ENCODE results near the gene MUC20.
"Not testable (repeated sequence)": the region's sequence is repeated elsewhere in the genome, so short reads cannot be mapped to it uniquely, and the experiment has no call there.

MUC20 gene

DNA sequence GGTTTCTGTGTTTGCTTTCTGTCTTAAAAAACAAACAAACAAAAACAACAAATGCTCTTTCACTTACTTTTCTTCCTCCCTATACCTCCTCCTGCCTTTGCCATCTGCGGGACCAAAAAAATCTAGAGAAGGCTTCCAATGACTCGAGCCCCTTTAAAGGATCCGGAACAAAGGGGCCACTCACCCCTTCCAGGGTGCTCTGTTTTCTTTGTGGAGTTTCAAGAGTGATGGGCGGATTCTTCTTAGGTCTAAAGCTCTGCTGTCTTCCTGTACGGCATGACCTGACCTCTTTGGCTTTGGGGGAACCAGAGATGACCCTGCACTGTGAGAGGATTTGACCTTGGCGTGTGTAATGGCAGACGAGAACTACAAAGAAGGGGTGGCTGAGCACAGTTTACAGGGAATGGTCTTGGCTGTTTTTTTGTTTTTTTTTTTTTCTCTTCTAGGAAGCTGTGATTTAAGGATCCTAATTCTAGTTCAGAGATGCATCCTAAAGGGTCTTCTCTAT lies 2.2 kb upstream of the MUC20 start:
- Histone ChIP-seq H3K9me3 (ENCODE audit: control insufficient read depth, low read length) (no peaks in the 10 kb centered on the region), H3K27me3 (replicated peaks; ENCODE audit: control insufficient read depth, insufficient read depth, low read length, poor library complexity, severe bottlenecking) (no peaks in the 10 kb centered on the region), H3K4me1 (ENCODE audit: control insufficient read depth, insufficient read depth, low read length, poor library complexity, severe bottlenecking) (no peaks in the 10 kb centered on the region), H3K4me3 (ENCODE audit: insufficient read depth, low read depth, low read length, poor library complexity, severe bottlenecking) (no peak overlapping the region), H3K36me3 (ENCODE audit: control insufficient read depth, insufficient read depth, low read length) (peaks cover 3% of the 10 kb centered on the region), H3K27ac (ENCODE audit: insufficient read depth, low read length, poor library complexity, severe bottlenecking) (no peak overlapping the region)
- no peak for DNase-seq

DNA sequence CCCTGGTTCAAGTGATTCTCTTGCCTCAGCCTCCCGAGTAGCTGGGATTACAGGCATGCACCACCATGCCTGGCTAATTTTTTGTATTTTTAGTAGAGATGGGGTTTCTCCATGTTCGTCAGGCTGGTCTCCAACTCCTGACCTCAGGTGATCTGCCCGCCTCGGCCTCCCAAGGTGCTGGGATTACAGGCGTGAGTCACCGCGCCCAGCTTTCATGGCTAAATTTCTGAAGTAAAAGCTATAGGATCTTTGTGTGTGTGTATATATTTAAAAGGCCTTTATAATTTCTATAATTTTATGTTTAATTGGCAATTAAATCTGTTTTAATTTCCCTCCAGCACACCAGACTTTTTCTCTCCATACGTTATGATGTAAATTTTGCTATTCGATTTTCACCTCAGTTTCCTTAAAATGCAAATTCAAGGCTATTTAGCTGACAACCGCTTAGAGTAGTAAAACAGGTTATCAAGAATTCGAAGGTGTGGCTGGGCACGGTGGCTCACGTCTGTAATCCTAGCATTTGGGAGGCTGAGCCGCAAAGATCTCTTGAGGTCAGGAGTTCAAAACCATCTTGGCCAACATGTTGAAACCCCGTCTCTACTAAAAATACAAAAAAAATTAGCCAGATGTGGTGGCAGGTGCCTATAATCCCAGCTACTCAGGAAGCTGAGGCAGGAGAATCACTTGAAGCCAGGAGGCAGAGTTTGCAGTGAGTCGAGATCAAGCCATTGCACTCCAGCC lies 1.1 kb upstream of the MUC20 start:
- H3K27ac ChIP-seq (ENCODE audit: insufficient read depth, low read length, poor library complexity, severe bottlenecking); DNase-seq; H3K9me3 ChIP-seq (ENCODE audit: control insufficient read depth, low read length); H3K36me3 ChIP-seq (ENCODE audit: control insufficient read depth, insufficient read depth, low read length); H3K4me3 ChIP-seq (ENCODE audit: insufficient read depth, low read depth, low read length, poor library complexity, severe bottlenecking); H3K27me3 ChIP-seq (replicated peaks; ENCODE audit: control insufficient read depth, insufficient read depth, low read length, poor library complexity, severe bottlenecking); H3K4me1 ChIP-seq (ENCODE audit: control insufficient read depth, insufficient read depth, low read length, poor library complexity, severe bottlenecking): not testable (repeated sequence)

DNA sequence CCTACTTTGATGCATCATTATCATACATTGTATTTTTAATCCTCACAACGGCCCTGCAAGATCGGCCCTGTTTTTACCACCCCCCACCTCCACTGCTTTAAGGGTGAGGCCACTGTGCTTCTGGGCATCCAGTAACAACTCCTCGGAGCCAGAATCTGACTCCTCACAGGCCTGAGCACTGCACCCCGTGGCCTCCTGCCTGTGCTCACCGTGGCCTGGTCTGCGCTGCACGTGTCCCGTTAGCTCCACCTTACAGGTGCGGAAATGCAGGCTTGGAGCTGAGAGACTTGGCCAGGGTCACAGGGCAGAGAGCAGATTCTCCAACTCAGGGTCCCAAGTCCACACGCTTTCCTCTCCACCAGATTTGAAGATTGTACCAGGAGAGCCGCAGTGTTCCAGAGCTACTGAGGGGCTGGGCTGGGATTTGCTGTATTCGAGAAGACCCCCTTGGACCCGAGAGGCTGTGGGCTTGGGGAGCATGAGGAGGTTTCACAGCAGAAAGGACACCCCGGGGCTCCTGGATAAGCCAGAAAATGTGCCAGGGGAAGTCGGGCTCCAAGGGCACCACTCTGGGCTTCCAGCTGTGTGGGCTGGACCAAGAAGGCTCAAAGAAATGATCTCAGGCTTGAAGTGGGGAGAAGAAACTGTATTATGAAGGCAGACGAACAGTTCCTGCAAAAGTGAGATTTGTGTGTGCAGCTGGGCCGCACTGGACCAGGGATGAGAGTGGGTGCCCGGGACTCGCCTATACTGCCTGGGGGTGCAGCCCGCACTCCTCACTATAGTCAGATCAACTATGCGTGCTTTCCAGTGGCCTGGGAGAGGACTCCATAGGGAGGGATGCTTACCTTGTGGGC lies 1.6 kb downstream of the MUC20 start:
- not testable (repeated sequence) for H3K4me1 ChIP-seq (ENCODE audit: control insufficient read depth, insufficient read depth, low read length, poor library complexity, severe bottlenecking); H3K27ac ChIP-seq (ENCODE audit: insufficient read depth, low read length, poor library complexity, severe bottlenecking); DNase-seq

DNA sequence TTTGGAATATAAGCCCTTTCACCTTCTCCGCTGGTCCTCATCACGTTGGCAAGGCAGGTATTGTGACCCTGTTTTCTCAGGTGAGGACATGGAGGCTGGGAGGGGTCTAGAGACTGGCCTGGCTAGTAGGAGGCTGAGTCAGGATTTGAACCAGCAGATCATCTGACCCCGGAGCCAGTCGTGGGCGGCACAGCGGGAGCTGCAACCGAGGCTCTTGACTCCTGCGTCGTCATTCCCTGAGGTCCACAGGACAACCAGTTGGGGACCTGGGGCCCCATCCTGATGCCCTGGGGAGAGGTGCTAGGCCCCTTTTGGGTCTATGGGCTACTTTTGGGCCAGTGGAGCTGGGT lies 2.2 kb downstream of the MUC20 start:
- H3K36me3 ChIP-seq (ENCODE audit: control insufficient read depth, insufficient read depth, low read length); H3K9me3 ChIP-seq (ENCODE audit: control insufficient read depth, low read length); H3K27ac ChIP-seq (ENCODE audit: insufficient read depth, low read length, poor library complexity, severe bottlenecking); H3K27me3 ChIP-seq (replicated peaks; ENCODE audit: control insufficient read depth, insufficient read depth, low read length, poor library complexity, severe bottlenecking); H3K4me3 ChIP-seq (ENCODE audit: insufficient read depth, low read depth, low read length, poor library complexity, severe bottlenecking); H3K4me1 ChIP-seq (ENCODE audit: control insufficient read depth, insufficient read depth, low read length, poor library complexity, severe bottlenecking); DNase-seq: not testable (repeated sequence)

More for the DNA sequence above, 1.6 kb downstream of the MUC20 start:
- H3K9me3 ChIP-seq (ENCODE audit: control insufficient read depth, low read length); H3K4me3 ChIP-seq (ENCODE audit: insufficient read depth, low read depth, low read length, poor library complexity, severe bottlenecking); H3K36me3 ChIP-seq (ENCODE audit: control insufficient read depth, insufficient read depth, low read length); H3K27me3 ChIP-seq (replicated peaks; ENCODE audit: control insufficient read depth, insufficient read depth, low read length, poor library complexity, severe bottlenecking): not testable (repeated sequence)

DNA sequence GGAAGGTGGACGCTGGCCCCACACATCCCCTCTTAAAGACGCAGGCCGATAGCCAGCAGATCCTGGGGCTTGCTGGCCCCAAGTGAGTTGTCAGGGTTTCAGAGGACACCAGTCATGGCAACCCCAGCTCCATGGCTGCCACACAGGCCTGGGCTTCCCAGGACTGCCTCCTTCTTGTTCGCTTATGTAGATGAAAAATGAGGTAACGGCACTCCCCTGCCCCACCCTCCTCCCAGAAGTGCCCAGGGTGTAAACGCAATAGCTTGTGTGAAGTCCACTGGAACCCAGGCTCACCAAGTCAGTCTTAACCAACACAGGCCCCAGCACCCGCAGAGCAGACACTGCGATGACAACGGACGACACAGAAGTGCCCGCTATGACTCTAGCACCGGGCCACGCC lies 3.6 kb downstream of the MUC20 start:
- DNase-seq; H3K36me3 ChIP-seq (ENCODE audit: control insufficient read depth, insufficient read depth, low read length); H3K9me3 ChIP-seq (ENCODE audit: control insufficient read depth, low read length); H3K27ac ChIP-seq (ENCODE audit: insufficient read depth, low read length, poor library complexity, severe bottlenecking); H3K27me3 ChIP-seq (replicated peaks; ENCODE audit: control insufficient read depth, insufficient read depth, low read length, poor library complexity, severe bottlenecking); H3K4me1 ChIP-seq (ENCODE audit: control insufficient read depth, insufficient read depth, low read length, poor library complexity, severe bottlenecking); H3K4me3 ChIP-seq (ENCODE audit: insufficient read depth, low read depth, low read length, poor library complexity, severe bottlenecking): not testable (repeated sequence)

DNA sequence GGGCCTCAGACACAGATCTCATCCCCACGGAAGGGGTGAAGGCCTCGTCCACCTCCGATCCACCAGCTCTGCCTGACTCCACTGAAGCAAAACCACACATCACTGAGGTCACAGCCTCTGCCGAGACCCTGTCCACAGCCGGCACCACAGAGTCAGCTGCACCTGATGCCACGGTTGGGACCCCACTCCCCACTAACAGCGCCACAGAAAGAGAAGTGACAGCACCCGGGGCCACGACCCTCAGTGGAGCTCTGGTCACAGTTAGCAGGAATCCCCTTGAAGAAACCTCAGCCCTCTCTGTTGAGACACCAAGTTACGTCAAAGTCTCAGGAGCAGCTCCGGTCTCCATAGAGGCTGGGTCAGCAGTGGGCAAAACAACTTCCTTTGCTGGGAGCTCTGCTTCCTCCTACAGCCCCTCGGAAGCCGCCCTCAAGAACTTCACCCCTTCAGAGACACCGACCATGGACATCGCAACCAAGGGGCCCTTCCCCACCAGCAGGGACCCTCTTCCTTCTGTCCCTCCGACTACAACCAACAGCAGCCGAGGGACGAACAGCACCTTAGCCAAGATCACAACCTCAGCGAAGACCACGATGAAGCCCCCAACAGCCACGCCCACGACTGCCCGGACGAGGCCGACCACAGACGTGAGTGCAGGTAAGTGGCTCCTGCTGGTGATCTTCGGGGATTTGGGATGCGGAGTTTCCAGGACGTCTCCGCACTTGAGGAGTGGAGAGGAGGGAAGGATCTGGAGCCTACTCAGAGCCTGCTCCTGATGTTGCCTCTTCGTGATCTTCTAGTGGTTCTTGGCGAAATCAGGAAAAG lies 5.3 kb downstream of the MUC20 start:
- H3K27ac ChIP-seq (ENCODE audit: insufficient read depth, low read length, poor library complexity, severe bottlenecking); H3K36me3 ChIP-seq (ENCODE audit: control insufficient read depth, insufficient read depth, low read length); H3K27me3 ChIP-seq (replicated peaks; ENCODE audit: control insufficient read depth, insufficient read depth, low read length, poor library complexity, severe bottlenecking); DNase-seq; H3K4me1 ChIP-seq (ENCODE audit: control insufficient read depth, insufficient read depth, low read length, poor library complexity, severe bottlenecking); H3K9me3 ChIP-seq (ENCODE audit: control insufficient read depth, low read length); H3K4me3 ChIP-seq (ENCODE audit: insufficient read depth, low read depth, low read length, poor library complexity, severe bottlenecking): not testable (repeated sequence)

DNA sequence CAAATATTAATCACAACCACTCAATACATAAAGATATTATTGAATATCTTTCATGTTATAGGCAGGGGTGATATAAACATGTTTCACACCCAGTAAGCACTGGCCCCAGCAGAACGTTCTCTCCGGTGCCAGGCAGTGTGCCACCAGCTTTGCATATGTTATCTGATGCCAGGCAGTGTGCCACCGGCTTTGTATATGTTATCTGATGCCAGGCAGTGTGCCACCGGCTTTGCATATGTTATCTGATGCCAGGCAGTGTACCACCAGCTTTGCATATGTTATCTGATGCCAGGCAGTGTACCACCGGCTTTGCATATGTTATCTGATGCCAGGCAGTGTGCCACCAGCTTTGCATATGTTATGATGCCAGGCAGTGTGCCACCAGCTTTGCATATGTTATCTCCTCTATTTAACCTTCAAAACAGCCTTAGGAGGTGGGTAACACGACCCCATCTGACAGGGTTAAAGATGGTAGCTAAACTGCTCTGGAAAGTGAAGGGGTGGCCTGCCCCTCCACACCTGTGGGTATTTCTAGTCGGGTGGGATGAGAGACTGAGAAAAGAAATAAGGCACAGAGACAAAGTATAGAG lies 6.9 kb downstream of the MUC20 start:
- Histone ChIP-seq H3K27me3 (replicated peaks; ENCODE audit: control insufficient read depth, insufficient read depth, low read length, poor library complexity, severe bottlenecking) (no peaks in the 10 kb centered on the region), H3K9me3 (ENCODE audit: control insufficient read depth, low read length) (no peaks in the 10 kb centered on the region), H3K4me1 (ENCODE audit: control insufficient read depth, insufficient read depth, low read length, poor library complexity, severe bottlenecking) (no peaks in the 10 kb centered on the region), H3K36me3 (ENCODE audit: control insufficient read depth, insufficient read depth, low read length) (no peaks in the 10 kb centered on the region), H3K4me3 (ENCODE audit: insufficient read depth, low read depth, low read length, poor library complexity, severe bottlenecking) (no peak overlapping the region), H3K27ac (ENCODE audit: insufficient read depth, low read length, poor library complexity, severe bottlenecking) (no peak overlapping the region)
- DNase-seq, result no peak

DNA sequence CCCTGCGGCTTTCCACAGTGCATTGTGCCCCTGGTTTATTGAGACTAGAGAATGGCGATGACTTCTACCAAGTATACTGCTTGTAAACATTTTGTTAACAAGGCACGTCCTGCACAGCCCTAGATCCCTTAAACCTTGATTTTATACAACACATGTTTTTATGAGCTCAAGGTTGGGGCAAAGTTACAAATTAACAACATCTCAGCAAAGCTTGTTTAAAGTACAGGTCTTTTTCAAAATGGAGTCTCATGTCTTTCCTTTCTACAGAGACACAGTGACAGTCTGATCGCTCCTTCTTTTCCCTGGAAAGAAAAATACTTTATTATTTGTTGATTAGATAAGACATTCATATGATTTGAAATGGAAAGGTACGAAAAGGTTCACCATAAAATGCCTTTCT lies 8.0 kb downstream of the MUC20 start:
- not testable (repeated sequence) for H3K27me3 ChIP-seq (replicated peaks; ENCODE audit: control insufficient read depth, insufficient read depth, low read length, poor library complexity, severe bottlenecking); H3K4me1 ChIP-seq (ENCODE audit: control insufficient read depth, insufficient read depth, low read length, poor library complexity, severe bottlenecking); H3K9me3 ChIP-seq (ENCODE audit: control insufficient read depth, low read length); H3K4me3 ChIP-seq (ENCODE audit: insufficient read depth, low read depth, low read length, poor library complexity, severe bottlenecking); H3K36me3 ChIP-seq (ENCODE audit: control insufficient read depth, insufficient read depth, low read length); H3K27ac ChIP-seq (ENCODE audit: insufficient read depth, low read length, poor library complexity, severe bottlenecking); DNase-seq

DNA sequence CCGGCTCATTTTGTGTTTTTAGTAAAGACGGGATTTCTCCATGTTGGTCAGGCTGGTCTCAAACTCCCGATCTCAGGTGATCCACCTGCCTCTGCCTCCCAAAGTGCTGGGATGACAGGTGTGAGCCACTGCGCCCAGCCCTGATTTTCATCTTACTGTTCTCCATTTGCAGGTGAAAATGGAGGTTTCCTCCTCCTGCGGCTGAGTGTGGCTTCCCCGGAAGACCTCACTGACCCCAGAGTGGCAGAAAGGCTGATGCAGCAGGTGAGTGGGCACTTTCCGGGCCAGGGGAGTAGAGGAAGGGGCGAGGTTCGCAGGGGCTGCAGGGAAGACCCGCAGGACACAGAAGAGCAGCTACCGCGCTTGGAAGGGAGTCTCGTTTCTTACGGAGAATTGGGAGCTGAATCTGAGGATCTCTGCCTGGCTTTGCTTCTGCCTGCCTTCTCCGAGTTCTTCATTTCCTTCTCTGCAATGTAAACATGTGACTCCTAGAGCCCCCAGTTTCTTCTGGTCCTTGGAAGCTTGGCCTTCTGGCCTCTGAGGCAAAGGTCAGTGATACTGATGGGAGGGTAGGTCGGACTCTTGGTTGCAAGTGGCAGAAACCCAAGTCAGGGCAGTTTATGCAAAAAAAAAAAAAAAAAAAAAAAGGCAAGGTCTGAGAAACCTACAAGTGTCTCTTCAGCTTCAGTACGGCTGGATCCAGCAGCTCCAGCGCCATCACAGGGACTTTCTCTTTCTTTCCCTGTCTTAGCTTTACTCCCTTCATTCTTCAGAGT lies 8.9 kb downstream of the MUC20 start:
- Histone ChIP-seq H3K27me3 (replicated peaks; ENCODE audit: control insufficient read depth, insufficient read depth, low read length, poor library complexity, severe bottlenecking) (no peaks in the 10 kb centered on the region), H3K4me3 (ENCODE audit: insufficient read depth, low read depth, low read length, poor library complexity, severe bottlenecking) (no peak overlapping the region), H3K9me3 (ENCODE audit: control insufficient read depth, low read length) (no peaks in the 10 kb centered on the region), H3K4me1 (ENCODE audit: control insufficient read depth, insufficient read depth, low read length, poor library complexity, severe bottlenecking) (no peaks in the 10 kb centered on the region), H3K36me3 (ENCODE audit: control insufficient read depth, insufficient read depth, low read length) (no peaks in the 10 kb centered on the region), H3K27ac (ENCODE audit: insufficient read depth, low read length, poor library complexity, severe bottlenecking) (no peak overlapping the region)
- no peak for DNase-seq
